Astrocyte (in vitro differentiated cells and primary cell): ENCODE results near the gene CLOCK.

Experiments used
- CTCF ChIP-seq: IDR thresholded peaks from 2 replicates; pipeline ENCODE4 v1.5.1; 2011; ENCODE audit warnings: low read depth, mild to moderate bottlenecking, inconsistent platforms, low read length, moderate library complexity; ENCODE audit not compliant: insufficient read depth
- EZH2 ChIP-seq: IDR thresholded peaks from 2 replicates; pipeline ENCODE4 v1.6.1; 2012; ENCODE audit warnings: mild to moderate bottlenecking, low read length, inconsistent platforms; ENCODE audit not compliant: insufficient read depth

DNA sequence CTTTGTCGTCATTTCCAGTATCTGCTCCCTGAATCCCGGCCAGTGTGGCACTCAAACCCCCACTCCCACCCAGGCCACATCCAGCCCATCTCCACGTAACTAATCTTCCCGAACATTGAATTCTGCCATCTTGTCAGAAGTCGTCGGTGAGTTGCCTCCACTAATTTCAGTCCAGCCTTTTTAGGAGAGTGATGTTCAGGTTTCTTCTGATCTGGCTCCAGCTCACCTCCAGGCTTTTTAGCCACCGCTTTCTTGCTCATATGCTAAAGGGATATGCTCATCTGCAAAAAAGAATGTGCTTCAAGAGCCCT lies 149.6 kb downstream of the CLOCK start:
- no peak for TF ChIP-seq CTCF
- no peak for TF ChIP-seq EZH2
